Iris pigment epithelial cell (primary cell): ENCODE data around the gene NDEL1.

ENCODE experiments used
- DNase-seq: peaks from one replicate; pipeline ENCODE4 v3.0.0-alpha.2; 2011; ENCODE audit warnings: low read depth

The NDEL1 gene

GRCh38 chr17:8413938-8414337 lies 21.7 kb upstream of the NDEL1 start:
- DNase-seq: no peak

DNA sequence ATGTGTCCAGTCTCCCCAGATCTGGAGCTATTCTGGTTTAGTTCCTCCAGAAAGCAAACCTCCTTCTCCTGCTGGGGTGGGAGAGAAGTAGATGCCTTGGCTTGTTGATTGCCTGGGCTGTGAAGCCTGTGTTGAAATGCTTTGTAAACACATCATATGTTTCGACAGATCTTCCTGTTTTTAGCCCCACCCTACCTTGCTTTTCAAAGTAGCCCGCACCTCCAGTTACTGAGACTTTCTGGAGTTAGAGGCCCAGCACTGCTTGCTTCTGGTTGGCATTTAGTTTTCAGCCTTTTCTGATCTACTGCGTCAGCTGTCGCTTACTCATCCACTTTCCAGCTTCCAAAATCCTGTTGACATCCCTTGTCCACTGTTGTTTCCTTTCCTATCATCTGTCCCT lies 17.9 kb upstream of the NDEL1 start:
- no peak for DNase-seq

DNA sequence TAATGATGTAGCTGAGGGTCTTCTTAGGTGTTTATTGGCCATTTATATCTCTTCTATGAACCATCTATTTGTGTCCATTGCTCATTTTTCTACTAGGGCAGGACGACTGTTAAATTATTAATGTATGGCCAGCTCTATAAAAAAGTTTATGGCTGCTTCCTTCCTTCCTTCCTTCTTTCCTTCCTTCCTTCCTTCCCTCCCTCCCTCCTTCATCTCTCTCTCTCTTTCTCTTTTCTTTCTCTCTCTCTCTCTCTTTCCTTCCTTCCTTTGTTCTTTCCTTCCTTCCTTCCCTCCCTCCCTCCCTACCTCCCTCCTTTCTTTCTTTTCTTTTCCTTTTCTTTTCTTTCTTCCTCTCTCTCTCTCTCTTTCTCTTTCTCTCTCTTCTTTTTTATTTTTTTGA lies 17.2 kb upstream of the NDEL1 start:
- no peak for DNase-seq

DNA sequence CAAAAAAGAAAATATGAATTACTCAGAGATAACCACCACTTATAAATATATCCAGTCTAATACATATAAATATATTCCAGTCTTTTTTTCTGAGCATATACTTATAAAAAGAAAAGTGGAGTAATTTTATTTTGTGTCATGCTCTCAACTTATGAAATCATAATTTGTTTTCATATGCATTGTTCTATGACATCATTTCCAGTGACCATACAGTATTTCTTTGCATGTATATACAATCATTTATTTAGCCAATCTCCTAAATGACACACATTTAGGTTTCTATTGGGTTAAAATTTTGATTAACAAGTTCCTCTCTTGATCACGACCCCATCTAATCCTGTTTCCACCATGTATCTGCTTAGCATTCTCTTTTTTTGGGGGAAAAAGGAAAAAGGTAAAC lies 16.4 kb upstream of the NDEL1 start:
- DNase-seq: no peak

DNA sequence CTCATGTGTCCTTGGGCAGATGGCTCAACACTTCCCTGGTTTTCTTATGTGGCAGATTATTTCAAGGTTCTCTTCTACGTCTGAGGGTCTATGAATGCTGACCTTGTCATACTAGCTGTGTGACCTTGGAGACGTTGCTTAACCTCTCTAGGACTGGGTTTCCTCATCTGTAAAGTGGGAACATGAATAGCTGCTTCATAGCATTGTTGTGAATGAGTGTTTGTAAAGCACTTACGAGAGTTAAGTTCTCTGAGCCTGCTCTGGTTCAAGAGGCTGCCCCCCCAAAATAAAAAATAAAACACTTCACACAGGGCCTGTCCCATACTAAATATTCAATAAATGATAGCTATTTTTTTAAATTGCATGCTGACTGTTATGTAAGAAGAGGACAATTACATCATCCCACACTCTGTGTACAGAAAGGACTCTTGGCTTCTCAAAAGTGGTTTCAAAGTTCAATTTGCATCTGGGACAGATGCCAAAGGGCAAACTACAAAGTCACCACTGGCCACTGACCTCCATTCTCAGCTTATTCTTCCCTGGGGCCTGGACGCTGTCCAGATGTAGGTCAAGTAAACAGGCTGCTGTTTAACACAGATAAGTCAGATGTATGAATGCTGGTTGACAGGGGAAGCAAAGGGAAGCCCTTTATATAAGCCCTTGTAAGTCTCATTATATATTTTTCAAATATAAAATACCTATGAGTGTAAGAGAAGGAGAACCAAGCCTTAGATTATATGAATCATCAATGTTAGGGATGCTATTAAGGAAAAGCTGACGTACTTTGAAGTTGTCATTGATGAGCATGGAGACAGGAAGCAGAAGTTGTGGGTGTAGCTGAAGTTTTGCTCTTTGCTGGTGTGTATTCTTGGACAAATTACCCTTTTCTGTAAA lies 15.4 kb upstream of the NDEL1 start:
- peak; percentile 84 for DNase-seq

DNA sequence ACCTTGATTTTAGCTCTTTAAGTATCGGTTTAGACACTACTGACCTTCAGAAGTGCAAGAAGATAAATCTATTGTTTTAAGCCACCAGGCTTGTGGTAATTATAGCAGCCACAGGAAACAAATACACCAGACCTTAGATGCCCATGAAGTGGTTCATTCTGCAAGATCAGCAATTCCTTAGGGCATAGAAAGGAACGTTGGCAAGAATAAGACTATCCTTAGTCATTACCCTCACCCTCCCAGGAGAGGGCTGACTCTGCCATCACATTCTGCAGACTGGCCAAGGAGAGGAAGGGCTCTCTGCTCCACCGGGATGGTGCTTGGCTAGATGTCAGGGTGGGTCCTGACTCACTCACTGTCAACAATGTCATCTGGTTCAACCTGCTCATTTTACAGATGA lies 14.1 kb upstream of the NDEL1 start:
- DNase-seq: no peak

- no peak for DNase-seq
These were observed 9.5 kb upstream of the NDEL1 start for GRCh38 chr17:8426094-8426720.

- no peak for DNase-seq
These were observed 8.9 kb upstream of the NDEL1 start for GRCh38 chr17:8426802-8427201.

- DNase-seq: no peak
These were observed 4.7 kb upstream of the NDEL1 start for GRCh38 chr17:8430966-8431365.

- DNase-seq: peak; percentile 54
These were observed 622 bp downstream of the NDEL1 start for GRCh38 chr17:8436169-8436843.

- DNase-seq: no peak
These were observed 1.1 kb downstream of the NDEL1 start for GRCh38 chr17:8436844-8437171.

DNA sequence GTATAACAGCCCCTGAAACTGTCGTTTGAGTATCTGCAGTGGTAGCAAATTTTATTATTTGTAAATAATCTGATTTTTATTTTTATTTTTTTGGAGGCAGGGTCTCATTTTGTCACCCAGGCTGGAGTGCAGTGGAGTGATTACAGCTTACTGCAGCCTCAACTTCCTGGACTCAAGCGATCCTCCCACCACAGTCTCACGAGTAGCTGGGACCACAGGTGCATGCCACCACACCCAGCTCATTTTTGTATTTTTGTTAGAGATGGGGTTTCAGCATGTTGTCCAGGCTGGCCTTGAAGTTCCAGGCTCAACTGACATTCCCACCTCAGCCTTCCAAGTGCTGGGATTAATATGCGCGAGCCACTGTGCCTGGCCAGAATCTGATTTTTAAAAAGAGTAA lies 2.8 kb downstream of the NDEL1 start:
- no peak for DNase-seq

DNA sequence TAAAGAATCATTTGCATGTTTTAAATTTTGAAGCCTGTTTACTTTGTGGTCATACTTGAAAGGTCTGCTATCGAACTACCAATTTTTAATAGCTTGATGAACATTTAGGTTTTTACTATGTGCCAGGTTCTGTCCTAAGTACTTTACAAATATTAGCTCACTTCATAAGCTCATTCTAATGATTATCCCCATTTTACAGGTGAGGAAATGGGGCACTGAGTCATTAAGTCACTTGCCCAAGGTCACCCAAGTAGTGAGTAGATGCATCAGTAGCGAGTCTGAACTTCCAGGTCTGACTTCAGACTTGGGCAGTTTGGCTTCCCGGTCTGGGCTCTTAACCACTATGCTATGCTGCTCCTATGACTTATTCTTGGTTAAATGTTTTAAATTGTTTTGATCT lies 4.0 kb downstream of the NDEL1 start:
- no peak for DNase-seq

DNA sequence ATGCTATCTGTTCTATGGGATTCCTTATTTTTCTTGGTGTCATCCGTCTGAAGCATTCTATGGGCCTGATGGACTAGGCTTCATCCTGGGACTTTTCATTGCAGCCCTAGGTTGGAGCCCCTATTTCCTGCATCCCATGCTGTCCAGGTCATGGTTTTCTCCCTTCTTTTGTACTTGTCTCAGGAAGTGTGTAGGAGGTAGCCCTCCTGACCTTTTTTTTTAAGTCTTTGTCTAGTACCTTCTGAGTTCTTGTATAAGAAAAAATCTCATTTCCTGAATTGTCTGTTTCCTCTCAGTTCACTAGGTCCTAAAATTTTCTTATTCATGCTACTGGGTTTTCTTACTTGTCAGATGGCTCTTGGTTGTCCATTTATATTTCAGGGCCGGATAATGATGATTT lies 6.0 kb downstream of the NDEL1 start:
- no peak for DNase-seq

- no peak for DNase-seq
These were observed 6.6 kb downstream of the NDEL1 start for GRCh38 chr17:8442310-8442709.

DNA sequence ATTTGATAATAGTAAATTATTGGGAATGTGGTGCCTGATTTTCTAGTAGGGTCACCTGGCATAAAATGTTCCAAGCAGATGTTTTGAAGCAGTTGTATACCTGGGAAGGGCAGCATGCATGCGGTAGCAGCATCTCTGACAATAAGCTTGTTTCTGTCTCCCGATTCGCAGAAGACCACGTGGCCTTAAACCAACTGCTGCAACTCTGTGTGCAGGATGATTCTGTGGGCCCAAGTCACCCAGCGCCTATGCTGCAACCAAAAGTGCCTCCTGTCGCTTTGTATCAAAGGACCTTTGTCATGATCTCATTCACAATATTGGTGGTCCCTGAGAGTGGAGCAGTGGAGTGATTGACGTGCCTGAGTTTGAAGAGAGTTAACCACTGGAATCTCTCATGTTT lies 8.1 kb downstream of the NDEL1 start:
- DNase-seq: no peak

- no peak for DNase-seq
These were observed 8.8 kb downstream of the NDEL1 start for GRCh38 chr17:8444494-8444893.

GRCh38 chr17:8445536-8445935 lies 9.9 kb downstream of the NDEL1 start:
- DNase-seq: no peak

- DNase-seq: no peak
These were observed 12.1 kb downstream of the NDEL1 start for GRCh38 chr17:8447799-8448198.

DNA sequence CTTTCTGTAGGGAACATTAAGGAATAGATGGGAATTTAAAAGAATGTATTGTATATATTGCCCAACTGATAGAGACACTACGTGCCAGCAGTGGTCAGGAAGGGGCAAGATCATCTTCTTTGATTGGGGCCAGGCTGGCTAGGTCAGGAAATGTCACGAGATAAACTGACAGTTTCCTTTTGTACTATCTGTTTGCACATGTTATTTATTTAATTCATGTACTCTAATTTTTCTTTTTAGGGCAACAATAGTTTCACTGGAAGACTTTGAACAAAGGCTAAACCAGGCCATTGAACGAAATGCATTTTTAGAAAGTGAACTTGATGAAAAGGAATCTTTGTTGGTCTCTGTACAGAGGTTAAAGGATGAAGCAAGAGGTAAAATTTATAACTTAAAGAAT lies 12.6 kb downstream of the NDEL1 start:
- DNase-seq: no peak

GRCh38 chr17:8451933-8452614 lies 16.4 kb downstream of the NDEL1 start:
- DNase-seq: no peak

- no peak for DNase-seq
These were observed 17.6 kb downstream of the NDEL1 start for GRCh38 chr17:8453326-8453725.
